Endometrial microvascular endothelial cells (primary cell): ENCODE data around the gene ARSD. TPM values are rescaled to one million over a fixed set of nuclear protein-coding genes. Genes with fewer than 3 reads are reported as not detected.
"Not testable (repeated sequence)": the region's sequence is repeated elsewhere in the genome, so short reads cannot be mapped to it uniquely, and the experiment has no call there.

Source experiments
- in situ Hi-C: cut with HindIII; loops from 2 replicates; pipeline ENCODE4 v1.10.0; 2017; ENCODE audit warnings: low sequenced_read_pairs, low pct_unique_long_range_greater_than_20kb; ENCODE audit errors: inconsistent ontology term
- total RNA-seq: library from RNA; depleted of rRNA; stranded (reverse); fragments of >200 nt; gene quantifications from one replicate; pipeline ENCODE4 v1.2.3, GENCODE V29; 2015; ENCODE audit errors: inconsistent ontology term

The ARSD gene
- total RNA-seq, 1 donor from 2014 or later = 37.9 TPM

GRCh38 chrX:2934715-2935710 is 5.9 kb upstream of the ARSD start:
- in situ Hi-C loops = no loop called here

GRCh38 chrX:2933125-2933900 is 4.2 kb upstream of the ARSD start:
- in situ Hi-C loops = no loop called here

DNA sequence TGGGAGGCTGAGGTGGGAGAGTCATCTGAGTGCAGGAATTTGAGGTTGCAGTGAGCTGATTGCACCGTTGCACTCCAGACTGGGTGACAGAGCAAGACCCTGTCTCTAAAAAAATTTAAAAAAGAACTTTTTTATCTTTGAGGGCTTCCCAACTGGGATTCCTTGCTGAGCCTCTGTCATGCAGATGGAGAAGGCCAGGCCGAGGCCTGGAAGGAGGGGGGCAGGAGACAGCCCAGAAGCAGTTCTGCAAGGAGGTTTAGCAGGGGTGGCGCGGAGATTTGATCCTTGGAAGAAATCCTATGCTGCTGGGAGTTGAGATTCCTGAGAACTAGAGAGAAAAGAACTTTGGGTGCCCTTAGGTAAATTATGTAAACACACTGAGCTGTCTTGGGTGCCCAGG is 2.5 kb upstream of the ARSD start:
- in situ Hi-C loops = no loop called here

- in situ Hi-C loops = no loop called here
Observed at GRCh38 chrX:2931155-2931554, 2.0 kb upstream of the ARSD start.

DNA sequence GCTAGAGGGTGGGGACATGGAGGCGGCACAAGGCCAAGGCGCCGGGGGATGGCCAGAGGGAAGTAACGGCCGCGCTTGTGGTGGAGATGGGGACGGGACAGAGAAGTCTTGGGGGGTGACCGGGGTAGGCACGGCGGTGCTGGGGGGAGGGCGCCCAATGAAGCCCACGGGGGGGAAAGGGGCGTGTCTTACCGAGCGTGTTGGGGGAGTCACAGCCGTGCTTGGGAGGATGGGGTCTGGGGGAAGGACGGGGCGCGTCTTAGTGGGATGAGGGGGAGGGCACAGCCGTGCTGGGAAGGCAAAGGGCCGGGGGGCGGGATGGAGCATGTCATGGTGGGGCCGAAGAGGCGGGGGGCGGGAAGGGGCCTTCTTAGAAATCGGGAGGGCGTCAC is 952 bp downstream of the ARSD start:
- in situ Hi-C loops = no loop called here

- in situ Hi-C loops = no loop called here
Observed at GRCh38 chrX:2926664-2927275, 2.4 kb downstream of the ARSD start.

DNA sequence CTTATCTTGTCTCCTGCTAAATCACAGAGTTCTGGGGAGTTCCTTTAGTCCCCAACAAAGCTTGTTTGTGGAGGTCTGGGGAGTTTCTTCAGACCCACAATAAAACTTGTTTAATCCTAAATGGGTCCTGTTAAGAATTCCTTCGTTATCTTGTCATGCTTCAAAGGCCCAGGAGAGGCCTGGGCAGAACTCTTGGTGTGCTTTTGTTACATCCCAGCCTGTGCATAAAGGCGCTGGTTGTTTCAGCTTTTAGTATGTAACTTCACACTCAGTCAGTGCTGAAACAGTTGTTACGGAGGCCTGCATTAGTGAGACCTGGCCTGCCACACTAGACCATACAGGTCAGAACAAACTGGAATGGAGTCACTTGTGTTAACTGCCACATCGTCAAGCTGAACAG is 2.9 kb downstream of the ARSD start:
- in situ Hi-C loops = not testable (repeated sequence)

GRCh38 chrX:2924151-2924550 is 5.0 kb downstream of the ARSD start:
- in situ Hi-C loops = no loop called here

GRCh38 chrX:2921750-2922149 is 7.4 kb downstream of the ARSD start:
- in situ Hi-C loops = no loop called here

DNA sequence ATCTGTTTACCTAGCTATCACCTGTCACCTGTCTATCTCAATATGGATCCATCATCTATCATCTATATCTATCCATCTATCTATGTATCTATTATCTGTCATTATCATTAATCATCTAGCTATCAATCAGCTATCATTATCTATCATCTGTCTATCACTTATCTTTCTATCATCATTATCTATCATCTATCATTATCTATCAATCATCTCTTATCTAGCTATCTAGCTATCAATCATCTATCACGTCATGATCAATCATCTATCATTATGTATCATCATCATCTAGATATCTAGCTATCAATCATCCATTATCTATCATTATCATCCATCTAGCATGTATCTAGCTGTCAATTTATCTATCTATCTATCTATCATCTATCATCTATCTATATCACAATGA is 7.9 kb downstream of the ARSD start:
- in situ Hi-C loops = no loop called here

- in situ Hi-C loops = no loop called here
Observed at GRCh38 chrX:2917767-2918166, 11.4 kb downstream of the ARSD start.

- in situ Hi-C loops = no loop called here
Observed at GRCh38 chrX:2913118-2913517, 16.0 kb downstream of the ARSD start.

- in situ Hi-C loops = no loop called here
Observed at GRCh38 chrX:2910109-2910508, 19.0 kb downstream of the ARSD start.

DNA sequence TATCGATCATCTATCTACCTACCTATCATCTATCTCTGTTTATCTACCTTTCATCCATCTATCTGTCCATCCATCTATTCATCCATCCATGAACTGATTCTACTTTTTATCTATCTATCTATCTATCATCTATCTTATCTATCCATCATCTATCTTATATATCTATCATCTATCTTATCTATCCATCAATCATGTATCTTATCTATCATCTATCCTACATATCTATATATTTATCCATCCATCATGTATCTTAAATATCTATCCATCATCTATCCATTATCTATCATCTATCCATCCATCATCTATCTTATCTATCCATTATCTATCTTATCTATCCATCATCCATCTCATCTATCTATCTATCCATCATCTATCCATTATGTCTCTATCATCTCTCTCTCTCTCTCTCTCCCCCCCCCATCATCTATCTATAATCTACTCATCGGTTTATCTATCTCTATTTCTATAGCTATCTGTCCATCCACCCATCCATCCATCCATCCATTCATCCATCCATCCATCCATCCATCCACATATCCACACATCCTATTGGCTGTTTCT is 20.9 kb downstream of the ARSD start:
- in situ Hi-C loops = no loop called here

DNA sequence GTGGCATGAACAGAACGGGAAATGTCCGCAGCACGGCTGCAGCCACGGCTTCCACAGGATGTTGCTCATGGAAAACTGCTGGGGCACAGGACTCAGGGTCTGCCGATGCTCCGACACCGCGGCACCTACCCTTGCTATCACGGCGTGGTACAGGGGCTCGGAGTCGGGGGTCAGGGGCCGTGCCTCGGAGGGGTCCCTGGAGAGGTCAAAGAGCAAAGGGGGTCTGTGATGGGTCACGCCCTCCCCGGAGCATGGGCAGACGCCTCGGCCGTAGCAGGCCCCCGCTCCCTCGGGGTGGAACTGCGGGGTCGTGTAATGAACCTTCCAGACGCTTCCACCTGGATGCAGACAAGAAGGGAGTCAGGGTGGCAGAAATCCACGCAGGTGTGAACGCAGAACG is 21.8 kb downstream of the ARSD start:
- in situ Hi-C loops = no loop called here

DNA sequence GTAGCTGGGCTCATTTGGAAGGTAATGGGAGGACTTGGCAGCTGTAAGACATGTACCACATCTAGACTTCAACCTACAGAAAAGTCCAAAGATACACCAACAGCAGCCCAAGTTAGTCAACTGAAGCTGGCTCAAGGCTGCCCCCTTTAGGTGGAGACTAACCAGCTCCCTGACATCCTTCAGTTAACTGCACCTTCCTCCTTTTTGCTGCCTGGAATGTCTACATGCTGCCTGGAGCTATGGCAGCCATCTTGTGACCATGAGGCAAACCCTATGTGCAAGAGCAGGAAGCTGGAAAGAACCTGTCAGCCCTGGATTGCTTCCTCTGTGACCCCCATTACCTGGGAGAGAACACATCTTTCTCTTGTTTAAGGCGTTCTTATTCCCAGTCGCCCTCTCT is 25.8 kb downstream of the ARSD start:
- in situ Hi-C loops = no loop called here

GRCh38 chrX:2902841-2903240 is 26.3 kb downstream of the ARSD start:
- in situ Hi-C loops = no loop called here

DNA sequence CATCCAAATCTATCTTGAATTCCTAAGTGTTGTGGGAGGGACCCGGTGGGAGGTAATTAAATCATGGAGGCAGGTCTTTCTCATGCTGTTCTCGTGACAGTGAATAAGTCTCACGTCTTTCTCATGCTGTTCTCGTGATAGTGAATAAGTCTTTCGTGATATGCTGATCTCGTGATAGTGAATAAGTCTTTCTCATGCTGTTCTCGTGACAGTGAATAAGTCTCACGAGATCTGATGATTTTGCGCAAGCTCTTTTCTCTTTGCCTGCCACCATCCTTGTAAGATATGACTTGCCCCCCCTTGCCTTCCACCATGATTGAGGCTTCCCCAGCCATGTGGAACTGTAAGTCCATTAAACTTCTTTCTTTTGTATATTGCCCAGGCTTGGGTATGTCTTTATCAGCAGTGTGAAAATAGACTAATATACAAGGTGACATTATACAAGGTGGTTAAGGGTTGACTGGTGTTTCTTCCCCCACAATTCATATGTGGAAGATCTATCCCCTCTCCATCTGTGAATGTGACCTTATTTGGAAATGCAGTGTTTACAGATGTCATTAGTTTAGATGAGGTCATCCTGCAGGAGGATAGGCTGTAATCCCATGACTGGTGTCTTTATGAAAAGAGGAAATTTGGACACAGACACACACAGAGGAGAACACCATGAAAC is 27.6 kb downstream of the ARSD start:
- in situ Hi-C loops = no loop called here
